GM18873 (cell line): ENCODE measurements around the gene TYW5.

ENCODE experiments used
- ATAC-seq: cut with Tn5 transposase; IDR thresholded peaks from one replicate; pipeline ENCODE4 v1.9.1; 2021; ENCODE audit warnings: mild to moderate bottlenecking, moderate library complexity, moderate number of reproducible peaks; ENCODE audit not compliant: unreplicated experiment, low FRiP score

Gene TYW5

GRCh38 chr2:199955339-199956061, at the start of gene TYW5, which contains the start of gene MAIP1:
TSS of gene TYW5 (minus strand) at chr2:199955491. CDS start at chr2:199955470, 21 bp downstream.
TSS of gene MAIP1 (plus strand) at chr2:199955582. CDS start at chr2:199955799, 217 bp downstream.
- peak; percentile 81 for ATAC-seq

- no peak for ATAC-seq
These were observed 48.2 kb upstream of the TYW5 start for GRCh38 chr2:200003444-200003843.

- ATAC-seq = no peak
These were observed 45.3 kb upstream of the TYW5 start for GRCh38 chr2:200000444-200001163.

GRCh38 chr2:199999166-199999565, 43.9 kb upstream of the TYW5 start:
- no peak for ATAC-seq

GRCh38 chr2:199997296-199997695, 42.0 kb upstream of the TYW5 start:
- no peak for ATAC-seq

- no peak for ATAC-seq
These were observed 39.6 kb upstream of the TYW5 start for GRCh38 chr2:199994896-199995295.

GRCh38 chr2:199994371-199994770, 39.1 kb upstream of the TYW5 start:
- ATAC-seq = no peak

- ATAC-seq = no peak
These were observed 37.0 kb upstream of the TYW5 start for GRCh38 chr2:199992296-199992695.

GRCh38 chr2:199991691-199992090, 36.4 kb upstream of the TYW5 start:
- no peak for ATAC-seq

- ATAC-seq = no peak
These were observed 34.5 kb upstream of the TYW5 start for GRCh38 chr2:199989822-199990221.

GRCh38 chr2:199988151-199988550, 32.9 kb upstream of the TYW5 start:
- no peak for ATAC-seq

- no peak for ATAC-seq
These were observed 32.3 kb upstream of the TYW5 start for GRCh38 chr2:199987586-199987985.

GRCh38 chr2:199985625-199986207, 30.4 kb upstream of the TYW5 start:
- ATAC-seq = no peak

GRCh38 chr2:199984755-199985154, 29.5 kb upstream of the TYW5 start:
- ATAC-seq = no peak

GRCh38 chr2:199984159-199984558, 28.9 kb upstream of the TYW5 start:
- no peak for ATAC-seq

- ATAC-seq = no peak
These were observed 28.2 kb upstream of the TYW5 start for GRCh38 chr2:199983534-199983933.

- ATAC-seq = no peak
These were observed 27.0 kb upstream of the TYW5 start for GRCh38 chr2:199982126-199982843.

GRCh38 chr2:199979832-199980628, 24.7 kb upstream of the TYW5 start:
- ATAC-seq = no peak

- ATAC-seq = no peak
These were observed 24.1 kb upstream of the TYW5 start for GRCh38 chr2:199979398-199979797.

- ATAC-seq = peak; percentile 84
These were observed 22.7 kb upstream of the TYW5 start for GRCh38 chr2:199977984-199978415.
